HG03442 (cell line): Measurements from ENCODE around the gene MRPL17.

ENCODE experiments used
- ATAC-seq: cut with Tn5 transposase; IDR thresholded peaks from one replicate; pipeline ENCODE4 v1.9.1; 2021; ENCODE audit warnings: mild to moderate bottlenecking, moderate library complexity; ENCODE audit not compliant: unreplicated experiment

MRPL17 gene

DNA sequence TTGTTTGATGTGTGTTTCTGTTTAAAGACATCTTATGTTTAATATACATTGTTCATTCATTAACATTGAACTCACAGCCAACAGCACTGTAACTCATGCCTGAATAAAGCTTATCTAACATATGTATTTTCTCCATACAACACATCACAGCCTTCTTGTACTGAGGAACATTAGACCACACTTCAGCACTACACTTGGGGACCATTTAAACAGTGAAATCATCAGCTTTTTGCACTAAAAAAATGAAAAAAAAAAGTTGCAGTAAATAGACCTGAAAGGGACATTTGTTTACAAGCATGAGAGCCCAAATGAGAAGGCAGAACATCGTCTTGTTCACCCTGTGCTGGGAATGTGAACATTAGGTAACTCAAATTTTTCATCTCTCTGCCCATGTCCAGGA lies 48.6 kb downstream of the MRPL17 start:
- no peak for ATAC-seq

- ATAC-seq, result no peak
Observed at GRCh38 chr11:6633422-6634408, 49.4 kb downstream of the MRPL17 start.

GRCh38 chr11:6632116-6633073 lies 50.7 kb downstream of the MRPL17 start:
- no peak for ATAC-seq

DNA sequence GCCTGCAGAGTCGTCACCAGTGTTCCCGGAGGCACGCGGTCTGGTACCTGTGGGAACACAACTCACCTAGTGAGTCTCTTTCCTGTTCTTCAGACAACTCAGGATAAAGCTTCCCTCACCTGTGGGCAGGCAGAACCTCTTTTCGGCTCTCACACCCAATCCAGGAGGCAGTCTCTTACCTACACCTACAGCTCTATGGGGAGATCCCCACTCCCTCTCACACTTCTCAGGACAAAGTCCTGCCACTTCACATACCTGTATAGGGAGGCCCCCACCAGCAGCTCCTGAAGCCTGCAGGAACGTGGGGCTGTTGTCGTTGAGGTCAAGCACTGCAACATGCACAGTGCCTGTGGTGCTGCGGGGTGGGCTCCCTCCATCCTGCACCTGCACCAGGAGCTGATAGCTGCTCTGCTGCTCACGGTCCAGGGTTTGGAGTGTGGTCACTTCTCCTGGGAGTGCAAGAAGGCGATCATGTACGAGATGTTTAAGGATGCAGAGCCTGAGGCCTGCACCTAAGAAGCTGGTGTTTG lies 51.7 kb downstream of the MRPL17 start:
- no peak for ATAC-seq

GRCh38 chr11:6630632-6631291 lies 52.4 kb downstream of the MRPL17 start:
- no peak for ATAC-seq
